GM19099 (cell line): ENCODE data around the gene ZNF629.

Experiments
- POLR2A ChIP-seq: IDR thresholded peaks from 3 replicates; pipeline ENCODE4 v1.6.1; 2011; ENCODE audit warnings: low read depth; ENCODE audit not compliant: insufficient read length; ENCODE audit errors: extremely low read depth

ZNF629 gene

GRCh38 chr16:30728899-30729672, 57.9 kb downstream of the ZNF629 start:
- TF ChIP-seq POLR2A = no peak
